Esophagus squamous epithelium (tissue), 4 donors: ENCODE results near the gene PSMA5.

Source experiments
- POLR2A ChIP-seq, 4 donors: fragments of 450-650 bp; IDR thresholded peaks; one replicate each; pipeline ENCODE4 v1.6.1; 2017; ENCODE audit warnings: antibody characterized with exemption in 4 of 4, mild to moderate bottlenecking in 4 of 4, moderate library complexity in 3 of 4
- TF ChIP-seq, protein P1 (sequence below), 6 experiments: fragments of 450-650 bp in 4 of 6; fragments of 200-600 bp in 2 of 6; sonication (generic) in 2 of 6; IDR thresholded peaks; one replicate each; pipeline ENCODE4 v1.5.1; 2016 to 2019; ENCODE audit warnings: antibody characterized with exemption in 6 of 6, mild to moderate bottlenecking in 4 of 6, moderate library complexity in 4 of 6

DNA sequence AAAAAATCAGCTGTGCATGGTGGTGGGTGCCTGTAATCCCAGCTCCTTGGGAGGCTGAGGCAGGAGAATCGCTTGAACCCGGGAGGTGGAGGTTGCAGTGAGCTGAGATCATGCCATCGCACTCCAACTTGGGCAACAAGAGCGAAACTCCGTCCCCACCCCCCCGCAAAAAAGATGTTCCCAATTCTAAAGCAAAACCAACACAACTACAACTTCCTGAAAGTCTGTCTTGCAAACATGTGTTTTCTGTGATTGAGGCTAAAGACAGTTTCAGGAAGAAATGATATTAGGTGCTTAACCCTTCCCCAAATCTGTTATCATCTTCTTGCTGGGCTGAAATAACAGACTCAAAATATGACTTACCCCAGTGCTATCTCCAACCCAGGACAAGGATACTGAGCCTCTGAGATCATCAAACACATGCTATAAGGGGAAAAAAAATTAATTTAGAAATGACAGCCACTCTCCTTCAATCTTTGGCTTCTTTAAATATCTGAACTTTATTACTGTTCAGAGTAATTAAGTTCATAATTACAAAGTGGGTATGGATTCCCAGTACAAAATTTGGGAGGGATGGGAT lies 57.0 kb downstream of the PSMA5 start:
- TF ChIP-seq, protein P1, sequence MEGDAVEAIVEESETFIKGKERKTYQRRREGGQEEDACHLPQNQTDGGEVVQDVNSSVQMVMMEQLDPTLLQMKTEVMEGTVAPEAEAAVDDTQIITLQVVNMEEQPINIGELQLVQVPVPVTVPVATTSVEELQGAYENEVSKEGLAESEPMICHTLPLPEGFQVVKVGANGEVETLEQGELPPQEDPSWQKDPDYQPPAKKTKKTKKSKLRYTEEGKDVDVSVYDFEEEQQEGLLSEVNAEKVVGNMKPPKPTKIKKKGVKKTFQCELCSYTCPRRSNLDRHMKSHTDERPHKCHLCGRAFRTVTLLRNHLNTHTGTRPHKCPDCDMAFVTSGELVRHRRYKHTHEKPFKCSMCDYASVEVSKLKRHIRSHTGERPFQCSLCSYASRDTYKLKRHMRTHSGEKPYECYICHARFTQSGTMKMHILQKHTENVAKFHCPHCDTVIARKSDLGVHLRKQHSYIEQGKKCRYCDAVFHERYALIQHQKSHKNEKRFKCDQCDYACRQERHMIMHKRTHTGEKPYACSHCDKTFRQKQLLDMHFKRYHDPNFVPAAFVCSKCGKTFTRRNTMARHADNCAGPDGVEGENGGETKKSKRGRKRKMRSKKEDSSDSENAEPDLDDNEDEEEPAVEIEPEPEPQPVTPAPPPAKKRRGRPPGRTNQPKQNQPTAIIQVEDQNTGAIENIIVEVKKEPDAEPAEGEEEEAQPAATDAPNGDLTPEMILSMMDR (IDR thresholded peaks at IDR 0.05) = no peak
- no peak for TF ChIP-seq POLR2A (IDR thresholded peaks at IDR 0.05)
